Daoy (cell line): ENCODE measurements around the gene MAD2L1BP. TPM values are rescaled to one million over a fixed set of nuclear protein-coding genes. Genes with fewer than 3 reads are reported as not detected.
"Not testable (repeated sequence)": the region's sequence is repeated elsewhere in the genome, so short reads cannot be mapped to it uniquely, and the experiment has no call there.

Experiments used
- DNase-seq: peaks from one replicate; pipeline ENCODE4 v3.0.0-alpha.2; 2015; ENCODE audit warnings: low read depth
- total RNA-seq: library from RNA; depleted of rRNA; stranded (reverse); fragments of >200 nt; shearing (Covaris generic); gene quantifications from 2 replicates; pipeline ENCODE4 v1.2.3, GENCODE V29; 2014; rRNA removed

The MAD2L1BP gene, protein sequence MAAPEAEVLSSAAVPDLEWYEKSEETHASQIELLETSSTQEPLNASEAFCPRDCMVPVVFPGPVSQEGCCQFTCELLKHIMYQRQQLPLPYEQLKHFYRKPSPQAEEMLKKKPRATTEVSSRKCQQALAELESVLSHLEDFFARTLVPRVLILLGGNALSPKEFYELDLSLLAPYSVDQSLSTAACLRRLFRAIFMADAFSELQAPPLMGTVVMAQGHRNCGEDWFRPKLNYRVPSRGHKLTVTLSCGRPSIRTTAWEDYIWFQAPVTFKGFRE
- 24.1 and 59.5 TPM in 2 replicates for total RNA-seq

DNA sequence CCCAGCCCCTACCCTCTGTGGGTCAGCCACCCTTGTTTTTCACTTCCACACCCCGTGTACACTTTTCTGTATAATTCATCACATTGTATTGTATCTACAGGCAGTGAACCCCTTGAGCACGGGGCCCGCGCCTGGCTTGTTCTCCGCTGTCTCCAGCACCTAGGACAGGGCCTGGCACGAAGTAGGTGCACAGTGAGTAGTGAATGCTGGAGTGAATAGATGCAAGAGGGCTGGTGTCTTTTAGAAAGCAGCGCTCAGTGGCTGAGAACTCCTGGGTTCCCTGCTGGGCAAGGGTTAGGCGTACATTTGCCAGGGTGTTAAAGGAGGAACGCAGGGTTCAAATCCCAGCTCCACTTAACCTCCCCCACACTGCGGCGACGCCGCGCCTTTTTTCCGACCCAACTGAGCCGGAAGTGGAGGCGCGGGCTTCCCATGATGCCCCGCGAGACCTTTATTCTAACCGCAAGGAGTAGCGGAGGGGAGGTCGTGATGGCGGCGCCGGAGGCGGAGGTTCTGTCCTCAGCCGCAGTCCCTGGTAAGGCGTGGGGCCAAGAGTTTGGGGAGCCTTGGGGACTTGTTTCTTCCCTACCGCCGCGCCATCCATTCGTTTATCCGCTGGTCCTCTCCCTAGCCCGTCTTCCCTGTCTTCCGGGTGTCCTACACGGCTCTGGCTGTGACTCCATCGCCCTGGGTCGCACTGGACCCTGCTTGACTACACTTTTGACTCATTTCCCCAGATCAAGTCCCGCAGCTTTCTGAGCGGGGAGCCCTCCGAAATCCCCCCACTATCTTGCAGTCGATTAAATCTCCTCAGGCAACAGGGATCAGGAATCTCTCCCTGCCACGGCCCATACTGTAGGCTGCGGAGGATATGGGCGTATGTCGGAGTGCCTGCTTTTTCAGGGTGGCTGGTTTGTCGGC is at the start of gene MAD2L1BP:
MAD2L1BP (plus strand) TSS at position 454 of the 921 bp plus-strand sequence; CDS start at position 490, 36 bp downstream.
- DNase-seq, result peak; percentile 87

DNA sequence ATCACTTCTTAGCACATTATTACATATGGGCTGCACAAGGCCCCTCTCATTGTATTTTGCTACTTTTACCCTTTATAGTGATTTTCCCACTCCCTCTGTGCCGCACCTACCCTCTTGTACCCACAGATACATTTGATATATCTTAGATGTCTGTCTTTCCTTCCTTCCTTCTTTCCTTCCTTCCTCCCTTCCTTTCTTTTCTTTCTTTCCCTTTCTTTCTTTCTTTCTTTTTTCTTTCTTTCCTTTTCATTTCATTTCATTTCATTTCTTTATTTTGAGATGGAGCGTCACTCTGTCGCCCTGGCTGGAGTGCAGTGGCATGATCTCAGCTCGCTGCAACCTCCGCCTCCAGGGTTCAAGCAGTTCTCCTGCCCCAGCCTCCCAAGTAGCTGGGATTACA is 47.4 kb upstream of the MAD2L1BP start:
- DNase-seq, result no peak

DNA sequence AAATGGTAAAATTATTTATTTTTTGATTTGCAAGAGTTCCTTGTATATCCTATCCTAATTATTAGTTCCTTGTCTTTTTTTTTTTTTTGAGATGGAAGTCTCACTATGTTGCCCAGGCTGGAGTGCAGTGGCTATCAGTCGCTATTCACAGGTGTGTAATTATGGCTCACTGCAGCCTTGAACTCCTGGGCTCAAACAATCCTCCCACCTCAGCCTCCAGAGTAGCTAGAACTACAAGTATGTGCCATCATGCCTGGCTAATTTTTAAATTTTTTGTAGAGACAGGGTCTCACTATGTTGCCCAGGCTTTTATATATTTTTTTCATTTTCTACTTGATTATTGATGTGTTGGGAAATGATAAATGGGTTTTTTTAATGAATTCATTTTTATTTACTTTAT is 46.1 kb upstream of the MAD2L1BP start:
- DNase-seq, result not testable (repeated sequence)

- DNase-seq, result no peak
These were observed 41.7 kb upstream of the MAD2L1BP start for GRCh38 chr6:43593938-43594337.

DNA sequence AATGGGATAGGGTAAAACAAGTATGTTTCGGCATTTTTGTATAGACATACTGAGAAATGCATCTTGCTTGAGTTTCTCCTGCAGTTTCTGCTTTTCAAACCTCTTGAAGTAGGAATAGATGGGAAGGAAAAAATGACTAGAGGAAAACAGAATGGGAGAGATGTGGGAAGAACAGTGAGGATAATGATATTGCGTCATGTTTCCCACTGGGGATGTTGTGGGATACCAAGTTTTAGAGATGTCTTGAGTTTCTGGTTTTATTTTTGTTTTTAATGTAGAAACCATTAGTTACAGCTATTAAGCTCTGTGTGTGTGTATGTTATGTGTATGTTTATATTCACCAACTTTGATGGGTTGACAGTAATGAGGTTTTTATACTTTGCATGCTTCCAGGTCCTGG is 35.0 kb upstream of the MAD2L1BP start:
- DNase-seq, result no peak

GRCh38 chr6:43604174-43604573 is 31.5 kb upstream of the MAD2L1BP start:
- peak; percentile 46 for DNase-seq

- DNase-seq, result no peak
These were observed 29.6 kb upstream of the MAD2L1BP start for GRCh38 chr6:43606019-43606418.

DNA sequence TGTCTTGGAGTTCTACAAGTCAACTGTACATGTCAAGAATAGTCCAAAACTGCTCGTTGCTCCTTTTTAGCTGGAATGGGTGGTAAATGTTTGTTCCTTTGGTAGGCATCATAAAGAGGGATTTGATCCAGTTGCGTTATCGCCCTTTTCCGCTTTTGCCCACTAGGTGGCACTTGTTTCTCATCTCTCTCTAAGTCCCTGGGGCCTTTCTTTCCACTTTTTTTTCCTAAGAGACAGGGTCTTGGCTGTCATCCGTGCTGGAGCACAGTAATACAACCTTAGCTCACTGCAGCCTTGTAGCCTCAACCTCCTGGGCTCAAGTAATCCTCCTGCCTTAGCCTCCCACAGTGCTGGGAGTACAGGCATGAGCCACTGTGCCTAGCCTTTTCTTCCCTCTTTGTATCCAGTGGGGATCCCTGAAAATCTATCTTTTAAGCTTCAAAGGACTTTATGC is 27.3 kb upstream of the MAD2L1BP start:
- peak; percentile 70 for DNase-seq

- no peak for DNase-seq
These were observed 26.8 kb upstream of the MAD2L1BP start for GRCh38 chr6:43608807-43609206.

GRCh38 chr6:43609402-43609801 is 26.2 kb upstream of the MAD2L1BP start:
- no peak for DNase-seq

DNA sequence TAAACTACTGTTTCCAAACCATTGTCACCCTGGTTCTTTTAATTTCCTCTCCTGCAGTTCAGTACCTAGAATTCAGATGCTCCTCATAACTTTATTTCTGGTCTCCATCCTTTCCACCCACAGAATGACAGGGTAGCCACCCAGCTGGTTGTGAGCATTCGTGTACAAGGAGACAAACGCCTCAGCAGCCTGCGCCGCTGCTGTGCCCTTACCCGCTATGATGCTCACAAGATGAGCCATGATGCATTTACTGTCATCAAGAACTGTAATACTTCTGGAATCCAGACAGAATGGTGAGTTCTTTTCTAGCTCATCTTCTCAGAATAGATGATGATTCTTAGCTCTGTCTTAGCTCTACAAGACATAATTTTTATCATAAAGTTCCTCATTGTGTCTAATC is 25.2 kb upstream of the MAD2L1BP start:
- DNase-seq, result no peak

- no peak for DNase-seq
These were observed 21.8 kb upstream of the MAD2L1BP start for GRCh38 chr6:43613721-43614395.

DNA sequence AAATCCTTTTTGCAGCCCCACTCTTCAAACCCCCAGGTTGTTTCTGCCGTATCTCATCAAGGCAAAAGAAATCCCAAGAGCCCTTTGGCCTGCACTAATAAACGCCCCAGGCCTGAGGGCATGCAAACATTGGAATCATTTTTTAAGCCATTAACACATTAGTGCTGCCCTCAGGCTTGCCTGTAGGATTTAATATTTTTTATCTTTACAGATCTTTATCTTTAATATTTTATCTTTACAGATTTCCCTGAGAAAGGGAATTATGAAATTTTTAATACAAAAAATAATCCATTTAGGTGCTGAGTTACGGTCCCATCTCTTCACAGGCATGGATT is 21.3 kb upstream of the MAD2L1BP start:
- no peak for DNase-seq

GRCh38 chr6:43616725-43617472 is 18.7 kb upstream of the MAD2L1BP start:
- no peak for DNase-seq

- DNase-seq, result no peak
These were observed 14.4 kb upstream of the MAD2L1BP start for GRCh38 chr6:43621078-43621835.

DNA sequence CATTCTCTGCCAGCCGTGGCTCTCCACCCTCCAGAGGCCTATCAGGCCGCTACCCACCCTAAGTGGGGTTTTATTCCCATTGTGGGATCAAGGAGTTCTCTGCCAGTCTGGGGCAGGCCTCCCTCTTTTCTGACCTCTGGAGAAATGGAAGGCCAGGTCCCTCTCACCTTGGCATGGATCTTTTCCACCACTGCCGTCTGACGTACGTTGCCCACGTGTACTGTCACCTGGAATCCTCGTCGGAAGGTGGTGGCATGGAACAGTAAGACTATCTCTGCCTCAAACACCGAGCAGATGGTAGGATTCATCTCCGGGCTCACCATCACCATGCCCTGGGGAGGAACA is 13.8 kb upstream of the MAD2L1BP start:
- DNase-seq, result no peak

DNA sequence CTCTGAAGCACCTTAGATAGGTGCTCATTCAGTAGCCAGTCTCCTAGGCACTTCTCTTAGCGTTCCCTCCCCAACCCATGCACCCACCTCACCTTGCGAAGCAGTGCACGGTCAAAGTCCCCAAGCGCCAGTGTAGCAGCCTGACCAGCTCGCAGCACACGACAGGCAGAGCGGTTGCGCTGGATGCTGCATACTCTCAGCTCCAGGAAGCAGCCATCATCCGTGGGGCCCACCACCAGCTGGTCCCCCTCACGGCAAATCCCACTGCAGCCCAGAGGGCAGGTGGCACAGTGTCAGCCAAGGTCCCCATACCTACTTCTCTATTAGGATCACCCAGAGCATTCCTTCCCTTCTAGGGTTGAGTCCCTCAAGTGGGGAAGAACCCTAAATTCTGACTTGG is 13.1 kb upstream of the MAD2L1BP start:
- no peak for DNase-seq

DNA sequence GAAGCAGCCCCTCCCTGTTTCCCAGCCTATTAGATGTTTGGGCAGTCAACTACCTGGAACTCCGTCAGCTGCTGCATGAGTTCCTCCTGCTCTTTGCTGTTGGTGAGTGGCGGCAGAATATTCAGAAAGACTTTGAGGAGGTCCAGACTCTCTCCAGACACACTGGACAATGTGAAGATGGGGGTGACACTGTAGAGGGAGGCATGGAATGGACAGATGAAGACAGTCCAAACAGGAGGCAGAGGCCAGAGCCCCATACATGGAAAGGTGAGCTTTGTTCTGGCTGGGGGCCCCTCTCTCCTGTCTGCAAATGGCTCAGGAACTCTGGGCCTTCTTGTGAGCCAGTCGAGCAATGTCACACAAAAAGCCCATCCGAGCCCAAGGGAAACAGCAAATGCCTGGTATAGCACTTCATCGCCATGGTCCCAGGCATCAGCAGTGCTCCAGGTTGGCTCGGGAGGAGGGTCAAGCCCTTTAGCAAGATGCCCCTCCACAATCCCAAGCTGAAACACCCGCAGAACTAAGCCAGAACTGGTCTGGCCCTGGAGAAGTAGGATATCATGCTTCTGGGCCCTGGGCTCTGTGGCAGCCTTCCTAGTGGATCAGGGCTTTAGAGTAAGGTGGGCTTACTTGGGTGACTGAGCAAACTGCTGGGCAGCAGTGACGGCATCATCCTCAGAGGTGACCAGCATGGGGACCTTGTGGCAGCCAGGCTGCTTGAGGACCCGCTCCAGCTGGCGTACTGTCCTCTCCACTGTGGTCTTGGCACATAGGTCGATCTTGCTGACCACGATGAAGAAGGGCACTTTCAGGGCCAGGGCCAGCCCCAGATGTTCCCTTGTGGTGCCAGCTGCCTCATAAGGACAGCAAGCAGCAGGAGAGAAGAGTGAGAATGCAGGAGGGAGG is 11.5 kb upstream of the MAD2L1BP start:
- DNase-seq, result no peak

DNA sequence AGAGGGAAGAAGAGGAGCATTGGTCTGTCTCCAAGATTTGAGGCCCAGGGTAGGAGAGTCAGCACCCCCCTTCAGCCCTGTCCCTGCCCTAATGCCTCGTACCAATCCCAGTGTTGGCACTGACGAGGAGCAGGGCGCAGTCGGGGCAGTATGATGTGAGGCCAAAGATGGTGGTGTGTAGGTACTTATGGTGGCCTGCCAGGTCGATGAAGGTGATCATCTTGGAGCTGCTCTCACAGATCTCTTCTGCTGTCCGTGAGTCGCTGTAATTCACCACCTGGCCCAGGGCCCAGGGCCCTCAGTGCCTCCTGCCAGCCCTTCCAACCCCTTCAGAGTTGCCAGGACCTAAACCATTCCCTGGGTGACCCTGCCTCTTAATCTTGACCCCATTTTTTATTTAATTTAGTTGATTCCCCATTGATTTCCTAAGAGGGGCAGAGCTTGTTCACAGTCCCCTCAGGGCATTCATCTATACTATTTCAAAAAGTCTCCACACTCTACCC is 10.8 kb upstream of the MAD2L1BP start:
- DNase-seq, result no peak
